GM18519 (cell line): Measurements from ENCODE around the gene TSPAN16.

Experiments
- ATAC-seq: cut with Tn5 transposase; IDR thresholded peaks from one replicate; pipeline ENCODE4 v1.9.1; 2021; ENCODE audit warnings: mild to moderate bottlenecking, moderate library complexity; ENCODE audit not compliant: unreplicated experiment, low FRiP score

TSPAN16 gene

DNA sequence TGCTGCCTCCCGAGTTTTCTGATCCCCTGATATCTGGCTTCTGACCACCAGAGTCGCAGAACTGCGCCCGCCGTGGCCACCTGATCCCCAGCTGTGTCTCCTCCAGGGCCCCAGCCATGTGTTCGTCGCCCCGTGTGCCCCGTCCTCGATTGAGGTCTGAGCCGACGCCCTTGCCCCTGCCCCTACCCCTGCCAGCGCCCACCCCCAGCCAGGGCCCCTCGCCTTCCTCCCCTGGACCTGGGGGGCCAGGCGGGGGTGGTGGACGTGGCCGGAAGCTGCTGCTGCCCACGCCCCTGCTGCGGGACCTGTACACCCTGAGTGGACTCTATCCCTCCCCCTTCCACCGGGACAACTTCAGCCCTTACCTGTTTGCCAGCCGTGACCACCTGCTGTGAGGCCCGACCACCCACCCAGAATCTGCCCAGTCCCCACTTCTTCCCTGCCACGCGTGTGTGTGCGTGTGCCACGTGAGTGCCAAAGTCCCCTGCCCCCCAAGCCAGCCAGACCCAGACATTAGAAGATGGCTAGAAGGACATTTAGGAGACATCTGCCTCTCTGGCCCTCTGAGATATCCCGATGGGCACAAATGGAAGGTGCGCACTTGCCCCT lies 68.4 kb downstream of the TSPAN16 start:
- ATAC-seq: no peak

DNA sequence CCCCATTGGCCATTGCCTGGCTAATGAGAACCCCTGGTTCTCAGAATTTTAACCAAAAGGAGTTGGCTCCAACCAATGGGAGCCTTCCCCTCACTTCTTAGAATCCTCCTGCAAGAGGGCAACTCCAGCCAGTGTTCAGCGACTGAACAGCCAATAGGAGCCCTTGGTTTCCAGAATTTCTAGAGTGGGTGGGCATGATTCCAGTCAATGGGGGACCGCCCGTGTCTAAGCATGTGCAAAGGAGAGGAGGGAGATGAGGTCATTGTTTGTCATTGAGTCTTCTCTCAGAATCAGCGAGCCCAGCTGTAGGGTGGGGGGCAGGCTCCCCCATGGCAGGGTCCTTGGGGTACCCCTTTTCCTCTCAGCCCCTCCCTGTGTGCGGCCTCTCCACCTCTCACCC lies 69.0 kb downstream of the TSPAN16 start:
- no peak for ATAC-seq
